Measurements from ENCODE around the gene GLT6D1. TPM values are rescaled to one million over a fixed set of nuclear protein-coding genes. Genes with fewer than 3 reads are reported as not detected.
"Not testable (repeated sequence)": the region's sequence is repeated elsewhere in the genome, so short reads cannot be mapped to it uniquely, and the experiment has no call there.

The GLT6D1 gene
- total and polyA plus RNA-seq, 2 of the 8 experiments (the other 6 are each of a cell fraction or from before 2014, with no cell fraction given), result 1.3 to 2.1 TPM

DNA sequence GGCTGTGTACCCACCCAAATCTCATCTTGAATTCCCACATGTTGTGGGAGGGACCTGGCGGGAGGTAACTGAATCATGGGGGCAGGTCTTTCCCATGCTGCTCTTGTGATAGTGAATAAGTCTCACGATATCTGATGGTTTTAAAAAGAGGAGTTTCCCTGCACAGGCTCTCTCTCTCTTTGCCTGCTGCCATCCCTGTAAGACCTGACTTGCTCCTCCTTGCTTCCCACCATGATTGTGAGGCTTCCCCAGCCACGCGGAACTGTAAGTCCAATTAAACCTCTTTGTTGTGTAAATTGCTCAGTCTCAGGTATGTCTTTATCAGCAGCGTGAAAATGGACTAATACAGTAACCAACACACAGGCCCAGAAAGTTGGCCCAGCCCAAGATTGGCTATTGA, 29.7 kb upstream of the GLT6D1 start:
- H3K14ac ChIP-seq (ENCODE audit: insufficient read length); H3K79me1 ChIP-seq (ENCODE audit: low read depth, low read length); H3K9ac ChIP-seq (replicated peaks in 1 of 4; ENCODE audit: extremely low read depth in 1 of 4, low read depth in 3 of 4, low read length in 3 of 4); H2BK20ac ChIP-seq (ENCODE audit: low read length); H3K56ac ChIP-seq (replicated peaks; ENCODE audit: insufficient read length, low read depth, low read length); H2BK120ac ChIP-seq (replicated peaks; ENCODE audit: low read depth, low read length); H4K20me1 ChIP-seq (replicated peaks in 1 of 2; ENCODE audit: control insufficient read depth in 1 of 2, insufficient read depth in 2 of 2, low read length in 2 of 2); H3K27me3 ChIP-seq (replicated peaks in 1 of 4; ENCODE audit: control insufficient read depth in 3 of 4, extremely low read depth in 1 of 4, insufficient read depth in 3 of 4, low read length in 3 of 4); H3K23ac ChIP-seq (ENCODE audit: insufficient read length); H4K5ac ChIP-seq (ENCODE audit: insufficient read length, low read depth, low read length); FAIRE-seq; H4K91ac ChIP-seq (replicated peaks; ENCODE audit: insufficient read length, low read length); H2AFZ ChIP-seq (ENCODE audit: low read length); H3K4ac ChIP-seq (replicated peaks; ENCODE audit: insufficient read length, low read depth, low read length); H2BK15ac ChIP-seq (ENCODE audit: low read length); H2BK5ac ChIP-seq (ENCODE audit: low read depth, low read length); H3K4me1 ChIP-seq (replicated peaks in 1 of 4; ENCODE audit: control insufficient read depth in 3 of 4, insufficient read depth in 4 of 4, low read length in 3 of 4); H3K4me2 ChIP-seq (ENCODE audit: insufficient read depth in 1 of 2, low read depth in 2 of 2, low read length in 2 of 2); H3K36me3 ChIP-seq (ENCODE audit: control insufficient read depth in 2 of 4, insufficient read depth in 4 of 4, low read length in 3 of 4); H3K23me2 ChIP-seq (ENCODE audit: low read depth, low read length); H4K8ac ChIP-seq (ENCODE audit: extremely low read depth, insufficient read depth, low read length); H3K4me3 ChIP-seq (ENCODE audit: extremely low read depth in 1 of 4, insufficient read depth in 2 of 4, low read depth in 3 of 4, low read length in 4 of 4); H2BK12ac ChIP-seq (ENCODE audit: low read depth, low read length); H3K18ac ChIP-seq (ENCODE audit: extremely low read depth, low read length); H3K79me2 ChIP-seq (ENCODE audit: control insufficient read depth in 1 of 2, insufficient read depth in 2 of 2, low read length in 2 of 2); POLR2A ChIA-PET (ENCODE audit: partially characterized antibody); H2AK5ac ChIP-seq (ENCODE audit: low read depth, low read length); DNase-seq (ENCODE audit: low read depth in 1 of 2, low spot score in 2 of 2); H3K27ac ChIP-seq (ENCODE audit: low read depth, low read length): not testable (repeated sequence)
- CTCF ChIA-PET (ENCODE audit: partially characterized antibody), result interaction anchor here (1.3 kb wide), 1 partner anchor 67 kb away, joined by 3 read pairs; no protein-coding TSS in a partner anchor
- peaks cover 4 to 19% of the 10 kb centered on the region in 2 experiments; a peak in 3 of 4 replicates for H3K9me3 ChIP-seq (ENCODE audit: insufficient read depth in 2 of 2, low read depth in 1 of 2, low read length in 1 of 2)
- WGBS, 2 experiments (ENCODE audit: extremely low coverage in 1 of 2, insufficient coverage in 1 of 2, insufficient read length in 1 of 2, insufficient replicate concordance in 2 of 2, low coverage in 1 of 2, low lambda C conversion rate in 2 of 2, missing lambda C conversion rate in 1 of 2), result 87% methylated on average over 5 of the region's 5 CpGs; no CpG with 5 or more reads in 1 of the 2 experiments

Data from H1 (cell line).